Lower lobe of right lung (tissue), 2 donors: ENCODE measurements around the gene H6PD. TPM values are rescaled to one million over a fixed set of nuclear protein-coding genes. Genes with fewer than 3 reads are reported as not detected.

Experiments used
- ATAC-seq, 2 donors: fragments of 200-7000 bp; cut with Tn5 transposase; one replicate each; pipeline ENCODE4 v1.9.1; 2020 to 2022; ENCODE audit warnings: mild to moderate bottlenecking in 2 of 2, moderate library complexity in 2 of 2
- DNase-seq: peaks from one replicate; pipeline ENCODE4 v3.0.0-alpha.2; 2020
- H3K27ac ChIP-seq: fragments of 200-600 bp; one replicate; pipeline ENCODE4 v1.8.0; 2022
- H3K27me3 ChIP-seq: fragments of 200-600 bp; one replicate; pipeline ENCODE4 v1.8.0; 2022; ENCODE audit warnings: low read depth
- H3K36me3 ChIP-seq: fragments of 200-600 bp; one replicate; pipeline ENCODE4 v1.8.0; 2022; ENCODE audit warnings: mild to moderate bottlenecking
- H3K4me1 ChIP-seq: fragments of 200-600 bp; one replicate; pipeline ENCODE4 v1.8.0; 2022
- H3K4me3 ChIP-seq: fragments of 200-600 bp; one replicate; pipeline ENCODE4 v1.8.0; 2022; ENCODE audit warnings: mild to moderate bottlenecking
- H3K9me3 ChIP-seq: fragments of 200-600 bp; one replicate; pipeline ENCODE4 v1.8.0; 2022
- CTCF ChIP-seq: fragments of 200-600 bp; IDR thresholded peaks from one replicate; pipeline ENCODE4 v1.8.0; 2022; ENCODE audit warnings: antibody characterized with exemption, mild to moderate bottlenecking
- intact Hi-C: fragments of 100-400 bp; cut with DNase I; formaldehyde crosslinking; loops from one replicate; pipeline ENCODE4 v1.11.0; 2022
- long read RNA-seq: library from polyadenylated mRNA; unstranded; transcript quantifications from one replicate; pipeline ENCODE4 v2.0.0, GENCODE V29; 2021
- total RNA-seq: library from RNA; stranded (reverse); fragmentation: NEBNext Ultra II Directional; extraction: Animal tissue kit (Norgen Biotek cat#: 25700); gene quantifications from one replicate; pipeline ENCODE4 v1.2.1, GENCODE V29; 2021
- donor health status: DM: no; HTN: yes; CAD: no; lungs with severe emphysema.

Gene H6PD
- total RNA-seq: 40.7 TPM
- long read RNA-seq, full-length matches to known transcripts: 4 of 115 reads
- long read RNA-seq, partial matches to known transcripts: 1 of 115 reads
- long read RNA-seq, other reads (novel, unspliced or antisense): 110 of 115 reads

- H3K27me3 ChIP-seq: no peaks in the 10 kb centered on the region
- peak; percentile 58 for TF ChIP-seq CTCF
- H3K4me3 ChIP-seq: peak within 1 kb of the TSS; percentile 64
- H3K9me3 ChIP-seq: no peaks in the 10 kb centered on the region
- H3K4me1 ChIP-seq: peaks cover 60% of the 10 kb centered on the region
- no peaks in the 10 kb centered on the region for H3K36me3 ChIP-seq
- intact Hi-C loops: no loop called here
- ATAC-seq: peak; percentile 86 to 93
- peak; percentile 93 for DNase-seq
- peak within 1 kb of the TSS; percentile 95 for H3K27ac ChIP-seq
Observed at GRCh38 chr1:9234223-9235095, at the start of gene H6PD. H6PD (plus strand) TSS chr1:9234774; CDS start chr1:9244935, 10,161 bp downstream.

GRCh38 chr1:9186082-9186859 is 48.3 kb upstream of the H6PD start:
- peaks cover 16% of the 10 kb centered on the region for H3K27me3 ChIP-seq
- no peak overlapping the region for H3K4me3 ChIP-seq
- TF ChIP-seq CTCF: no peak
- H3K27ac ChIP-seq: no peak overlapping the region
- intact Hi-C loops: no loop called here
- H3K9me3 ChIP-seq: no peaks in the 10 kb centered on the region
- ATAC-seq (no peak), DNase-seq (no peak)
- no peaks in the 10 kb centered on the region for H3K36me3 ChIP-seq
- peaks cover 18% of the 10 kb centered on the region for H3K4me1 ChIP-seq

- Histone ChIP-seq H3K27me3 (peaks cover 13% of the 10 kb centered on the region), H3K27ac (no peak overlapping the region), H3K36me3 (no peaks in the 10 kb centered on the region), H3K4me1 (peaks cover 11% of the 10 kb centered on the region), H3K4me3 (no peak overlapping the region), H3K9me3 (no peaks in the 10 kb centered on the region)
- no peak for ATAC-seq
- no peak for DNase-seq
- intact Hi-C loops: no loop called here
- TF ChIP-seq CTCF: no peak
Observed at GRCh38 chr1:9187004-9187403, 47.6 kb upstream of the H6PD start.

GRCh38 chr1:9190234-9190633 is 44.3 kb upstream of the H6PD start:
- Histone ChIP-seq H3K4me1 (no peaks in the 10 kb centered on the region), H3K36me3 (no peaks in the 10 kb centered on the region), H3K9me3 (no peaks in the 10 kb centered on the region), H3K27me3 (no peaks in the 10 kb centered on the region), H3K4me3 (no peak overlapping the region), H3K27ac (no peak overlapping the region)
- ATAC-seq (no peak), DNase-seq (no peak)
- TF ChIP-seq CTCF: no peak
- intact Hi-C loops: loop anchor here (10.0 kb wide), 1 partner anchor 45 kb away; no protein-coding TSS in a partner anchor

GRCh38 chr1:9191231-9191630 is 43.3 kb upstream of the H6PD start:
- ATAC-seq (no peak), DNase-seq (no peak)
- no peak overlapping the region for H3K4me3 ChIP-seq
- no peaks in the 10 kb centered on the region for H3K9me3 ChIP-seq
- no peak overlapping the region for H3K27ac ChIP-seq
- peaks cover 5% of the 10 kb centered on the region for H3K4me1 ChIP-seq
- no peak for TF ChIP-seq CTCF
- no peaks in the 10 kb centered on the region for H3K27me3 ChIP-seq
- no peaks in the 10 kb centered on the region for H3K36me3 ChIP-seq
- intact Hi-C loops: loop anchor here (10.0 kb wide), 1 partner anchor 46 kb away; no protein-coding TSS in a partner anchor
